HG02610 (cell line): ENCODE measurements around the gene SHLD2.
"Not testable (repeated sequence)": the region's sequence is repeated elsewhere in the genome, so short reads cannot be mapped to it uniquely, and the experiment has no call there.

Experiments used
- ATAC-seq: cut with Tn5 transposase; IDR thresholded peaks from one replicate; pipeline ENCODE4 v1.9.1; 2021; ENCODE audit warnings: mild to moderate bottlenecking, moderate library complexity; ENCODE audit not compliant: unreplicated experiment

SHLD2 gene

DNA sequence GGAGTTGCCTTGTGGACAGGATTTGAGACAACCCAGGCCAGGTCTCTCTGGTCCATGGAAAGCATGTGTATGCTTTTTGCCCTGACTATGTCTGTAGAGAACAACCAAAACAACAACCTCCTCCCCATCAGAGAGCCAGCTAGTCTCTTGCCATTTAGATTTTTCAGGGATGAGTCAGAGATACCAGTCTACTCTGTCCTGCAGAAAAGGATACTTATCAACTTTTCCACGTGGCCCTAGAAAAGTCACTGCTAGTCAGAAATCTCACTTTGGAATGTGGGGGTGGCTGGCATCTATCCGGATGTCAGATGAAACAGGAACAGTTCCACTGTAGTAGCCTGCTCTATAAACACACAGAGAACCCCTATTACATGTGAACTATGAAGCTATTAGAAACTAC lies 116.8 kb downstream of the SHLD2 start:
- not testable (repeated sequence) for ATAC-seq

GRCh38 chr10:87213150-87213765 lies 118.3 kb downstream of the SHLD2 start:
- ATAC-seq, result peak; percentile 40

GRCh38 chr10:87213806-87214205 lies 118.8 kb downstream of the SHLD2 start:
- not testable (repeated sequence) for ATAC-seq

- not testable (repeated sequence) for ATAC-seq
Measured at GRCh38 chr10:87216120-87216519, 121.1 kb downstream of the SHLD2 start.

DNA sequence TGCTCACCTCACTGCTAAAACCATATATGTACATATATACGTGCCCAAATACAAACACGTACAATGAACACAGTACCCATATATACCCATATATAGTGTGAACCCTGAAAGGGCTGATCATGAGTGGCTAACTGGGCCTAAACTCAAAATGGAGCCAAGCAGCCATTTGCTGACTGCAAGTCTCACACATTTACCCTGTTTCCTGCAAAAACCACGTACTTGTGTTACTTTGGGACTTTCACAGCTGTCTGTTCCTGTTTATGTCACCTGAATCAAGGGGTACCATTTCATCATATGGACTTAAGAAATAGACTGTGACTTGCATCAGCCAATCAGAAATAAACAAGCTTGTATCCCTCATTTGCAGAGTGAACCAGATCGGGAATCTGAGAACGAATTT lies 124.4 kb downstream of the SHLD2 start:
- ATAC-seq, result not testable (repeated sequence)

DNA sequence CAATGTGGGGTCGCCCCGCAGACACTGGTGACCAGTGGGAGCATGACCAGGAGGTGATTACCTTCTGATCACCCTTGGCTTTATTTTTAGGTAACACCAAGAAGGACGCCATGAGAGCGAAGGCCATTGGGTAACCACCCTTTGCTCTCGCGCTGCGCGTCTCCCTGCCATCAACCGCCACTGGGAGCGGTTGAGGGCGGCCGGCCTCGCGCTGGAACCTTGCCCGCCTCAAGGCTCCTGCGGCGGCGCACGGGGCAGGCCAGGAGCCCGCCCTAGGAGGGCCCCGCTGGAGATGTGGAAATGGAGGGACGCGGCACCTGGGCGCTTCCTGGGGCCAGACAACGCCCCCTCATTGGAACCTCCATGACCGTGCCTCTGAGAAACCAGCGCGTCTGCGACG lies 127.8 kb downstream of the SHLD2 start:
- not testable (repeated sequence) for ATAC-seq

- not testable (repeated sequence) for ATAC-seq
Measured at GRCh38 chr10:87225148-87225547, 130.1 kb downstream of the SHLD2 start, which contains the start of gene NUTM2A. Gene NUTM2A, plus strand, starts transcription at chr10:87225448. Its CDS starts 383 bp downstream, at chr10:87225831.

GRCh38 chr10:87228247-87228646 lies 133.2 kb downstream of the SHLD2 start:
- ATAC-seq, result not testable (repeated sequence)

DNA sequence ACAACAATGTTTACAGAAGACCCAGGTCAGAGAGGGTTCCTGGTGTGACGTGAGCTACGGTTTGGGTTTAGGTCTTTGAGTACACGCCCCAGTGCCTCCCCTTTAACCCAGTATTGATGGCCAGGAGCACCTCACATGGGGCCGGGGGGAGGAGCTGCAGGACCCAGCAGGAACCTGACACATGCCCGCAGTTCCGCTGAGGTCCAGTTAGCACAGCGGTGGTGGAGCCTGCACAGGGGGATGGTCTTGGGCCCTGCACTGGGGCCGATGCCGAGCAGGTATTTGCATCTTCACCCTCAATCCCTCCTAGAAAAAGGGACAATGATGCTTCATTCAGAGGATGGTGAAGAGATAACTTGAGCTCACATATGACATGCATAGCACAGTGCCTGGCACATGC lies 134.2 kb downstream of the SHLD2 start:
- ATAC-seq, result not testable (repeated sequence)

DNA sequence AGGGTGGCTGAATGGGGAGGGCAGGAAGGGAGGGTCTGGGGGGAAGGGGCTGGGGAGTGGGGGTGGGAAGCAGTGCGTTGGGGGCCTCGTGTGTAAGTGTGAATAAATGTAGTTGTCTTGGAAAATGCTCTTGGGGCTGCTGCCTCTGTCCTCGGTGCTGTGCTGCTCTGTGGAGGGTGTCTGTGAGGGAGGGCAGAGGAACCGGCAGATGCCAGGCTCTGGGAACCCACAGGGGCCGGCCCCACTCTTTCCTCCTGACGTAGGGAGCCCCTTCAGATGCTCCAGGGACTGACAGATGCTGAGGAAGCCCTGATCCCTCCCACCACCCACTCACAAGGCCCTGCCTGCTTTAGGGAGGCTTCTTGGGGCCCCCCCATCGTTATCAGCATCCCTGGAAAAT lies 139.8 kb downstream of the SHLD2 start:
- not testable (repeated sequence) for ATAC-seq

DNA sequence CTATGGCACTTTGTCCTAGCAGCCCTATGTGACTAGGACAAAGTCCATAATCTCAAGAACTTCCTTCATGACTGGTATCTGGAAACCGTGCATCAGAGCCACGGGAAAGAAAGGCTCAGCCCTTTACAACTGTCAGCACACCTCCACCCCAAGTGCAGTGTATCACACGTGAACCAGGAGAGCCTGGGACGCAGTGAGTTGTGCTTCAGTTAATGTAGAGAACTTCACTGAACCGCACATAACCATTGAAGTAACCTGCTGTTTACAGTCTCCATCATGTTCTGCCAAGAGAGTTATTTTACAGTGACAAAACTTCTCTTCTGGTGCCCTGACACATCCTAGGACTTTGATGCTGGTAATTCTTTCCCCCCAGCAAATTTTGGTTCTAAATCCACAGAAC lies 142.2 kb downstream of the SHLD2 start:
- ATAC-seq, result not testable (repeated sequence)

GRCh38 chr10:87239346-87239808 lies 144.4 kb downstream of the SHLD2 start:
- ATAC-seq, result not testable (repeated sequence)
